ENCODE results near the gene CACYBP.
A peak's percentile ranks its signal among the peaks of the same experiment; 100 is the strongest.

CACYBP gene

DNA sequence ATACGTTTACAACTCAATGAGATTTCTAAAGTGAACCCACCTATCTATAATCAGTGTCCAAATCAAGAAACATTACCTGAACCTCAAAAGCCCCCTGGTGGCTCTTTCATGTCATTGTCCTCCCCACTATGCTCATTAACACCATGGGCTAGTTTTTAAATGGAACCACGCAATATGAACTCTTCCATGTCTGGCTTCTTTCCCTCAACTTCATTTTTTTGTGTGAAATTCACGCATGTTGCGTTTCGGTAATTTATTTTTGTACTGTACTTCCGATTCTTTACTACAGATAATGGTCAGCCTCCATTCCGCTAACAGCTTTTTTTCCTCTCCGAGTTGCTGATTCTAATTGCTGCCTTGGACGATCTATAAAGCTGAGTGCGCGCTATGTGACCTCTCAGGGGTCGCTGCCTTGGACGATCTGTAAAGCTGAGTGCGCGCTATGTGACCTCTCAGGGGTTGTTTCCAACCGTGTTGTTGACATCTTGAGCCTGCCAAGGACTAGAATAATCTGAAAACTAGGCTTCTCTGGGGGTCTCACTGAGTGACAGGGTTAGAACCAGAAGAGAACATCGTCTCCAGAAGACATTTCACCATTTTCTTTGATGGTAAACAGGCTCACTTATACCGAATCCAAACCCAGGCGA is 1.1 kb upstream of the CACYBP start:
- no peaks in the 10 kb centered on the region for H3K9me3 Mint-ChIP-seq
- H3K4me3 Mint-ChIP-seq = no peak overlapping the region
- peaks cover 30% of the 10 kb centered on the region for H3K4me1 Mint-ChIP-seq
- no peak overlapping the region for H3K27ac Mint-ChIP-seq
- H3K36me3 Mint-ChIP-seq (ENCODE audit: low read depth) = peaks cover 5% of the 10 kb centered on the region
- DNase-seq = peak; percentile 33
- TF ChIP-seq CTCF (IDR thresholded peaks at IDR 0.05) = peak; percentile 81
- no peaks in the 10 kb centered on the region for H3K27me3 Mint-ChIP-seq (ENCODE audit: low read depth, poor library complexity)

DNA sequence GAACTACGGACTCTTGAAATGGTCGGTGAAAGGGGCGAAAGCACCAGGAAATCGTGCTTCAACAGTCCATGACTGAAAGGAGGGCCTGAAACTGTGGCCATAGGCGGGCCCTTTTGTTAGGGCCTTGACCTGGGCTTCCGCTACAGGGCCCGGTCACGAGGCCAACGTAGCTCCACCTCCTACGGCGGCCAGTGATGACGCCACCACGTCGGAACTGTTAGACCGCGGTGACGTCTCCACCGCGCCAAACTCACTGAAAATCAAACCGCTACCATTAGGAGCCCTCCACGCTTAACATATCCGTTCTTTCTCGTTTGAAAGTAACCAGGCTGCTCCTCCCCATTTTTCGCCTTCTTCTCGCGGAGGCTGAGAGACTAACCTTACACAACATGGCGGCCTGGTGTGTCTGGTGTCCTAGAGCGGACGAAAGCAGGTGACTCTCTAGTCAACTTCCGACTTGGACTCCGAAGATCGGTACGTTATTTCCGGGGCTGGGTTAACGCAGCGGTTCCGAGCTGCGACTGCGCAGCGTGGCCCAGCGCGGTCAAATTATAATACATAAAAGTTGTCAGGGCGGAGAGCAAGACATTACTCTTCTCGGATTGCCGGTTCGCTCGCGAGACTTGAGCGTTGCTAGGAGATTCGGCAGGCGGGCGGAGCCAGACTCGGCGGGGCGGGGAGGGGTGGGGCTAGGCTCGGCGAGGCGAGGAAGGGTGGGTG is 371 bp upstream of the CACYBP start:
- no peaks in the 10 kb centered on the region for H3K9me3 Mint-ChIP-seq
- DNase-seq = peak; percentile 96
- TF ChIP-seq CTCF (IDR thresholded peaks at IDR 0.05) = no peak
- H3K36me3 Mint-ChIP-seq (ENCODE audit: low read depth) = peaks cover 8% of the 10 kb centered on the region
- H3K4me1 Mint-ChIP-seq = peaks cover 31% of the 10 kb centered on the region
- H3K27ac Mint-ChIP-seq = no peak overlapping the region
- no peaks in the 10 kb centered on the region for H3K27me3 Mint-ChIP-seq (ENCODE audit: low read depth, poor library complexity)
- no peak overlapping the region for H3K4me3 Mint-ChIP-seq

GRCh38 chr1:175000697-175001187 is 995 bp downstream of the CACYBP start:
- TF ChIP-seq CTCF (IDR thresholded peaks at IDR 0.05) = no peak
- Mint-ChIP-seq H3K27ac (peak overlapping the region; percentile 50), H3K4me3 (no peak overlapping the region), H3K9me3 (no peaks in the 10 kb centered on the region), H3K4me1 (peaks cover 31% of the 10 kb centered on the region), H3K36me3 (ENCODE audit: low read depth) (peaks cover 17% of the 10 kb centered on the region), H3K27me3 (ENCODE audit: low read depth, poor library complexity) (no peaks in the 10 kb centered on the region)
- no peak for DNase-seq

DNA sequence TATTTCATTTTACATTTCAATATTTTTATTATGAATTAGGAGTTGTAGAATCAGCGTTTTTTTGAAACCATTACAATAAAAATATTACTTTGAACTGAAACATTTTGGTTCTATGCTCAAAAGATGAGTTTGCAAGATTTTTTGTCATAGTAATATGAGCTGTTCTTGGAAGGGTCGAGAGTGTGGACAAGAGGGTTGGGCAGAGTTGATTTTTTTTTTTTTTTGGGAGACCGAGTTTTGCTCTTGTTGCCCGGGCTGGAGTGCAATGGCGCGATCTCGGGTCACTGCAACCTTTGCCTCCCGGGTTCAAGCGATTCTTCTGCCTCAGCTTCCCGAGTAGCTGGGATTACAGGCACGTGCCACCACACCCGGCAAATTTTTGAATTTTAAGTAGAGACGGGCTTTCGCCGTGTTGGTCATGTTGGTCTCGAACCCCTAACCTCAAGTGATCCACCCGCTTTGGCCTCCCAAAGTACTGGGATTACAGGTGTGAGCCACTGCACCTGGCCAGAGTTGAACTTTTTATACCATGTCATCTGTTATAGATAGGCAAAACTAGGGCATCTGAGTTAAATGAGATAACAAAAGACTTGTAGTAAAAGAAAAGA is 3.3 kb downstream of the CACYBP start:
- peaks cover 25% of the 10 kb centered on the region for H3K36me3 Mint-ChIP-seq (ENCODE audit: low read depth)
- no peak for DNase-seq
- no peaks in the 10 kb centered on the region for H3K9me3 Mint-ChIP-seq
- no peak for TF ChIP-seq CTCF (IDR thresholded peaks at IDR 0.05)
- H3K27ac Mint-ChIP-seq = peak overlapping the region; percentile 64
- no peak overlapping the region for H3K4me3 Mint-ChIP-seq
- peaks cover 31% of the 10 kb centered on the region for H3K4me1 Mint-ChIP-seq
- no peaks in the 10 kb centered on the region for H3K27me3 Mint-ChIP-seq (ENCODE audit: low read depth, poor library complexity)

- DNase-seq = no peak
- TF ChIP-seq CTCF (IDR thresholded peaks at IDR 0.05) = no peak
- Mint-ChIP-seq H3K4me1 (peaks cover 31% of the 10 kb centered on the region), H3K9me3 (no peaks in the 10 kb centered on the region), H3K27me3 (ENCODE audit: low read depth, poor library complexity) (no peaks in the 10 kb centered on the region), H3K27ac (peak overlapping the region; percentile 64), H3K4me3 (peak overlapping the region; percentile 3), H3K36me3 (ENCODE audit: low read depth) (peaks cover 30% of the 10 kb centered on the region)
Observed at GRCh38 chr1:175003521-175003920, 3.8 kb downstream of the CACYBP start.

Measured in nephron progenitor cell (in vitro differentiated cells).